CD4-positive, alpha-beta T cell treated with Interferon gamma for 1 hour (primary cell): ENCODE measurements around the gene SCYL1.

Experiments used
- DNase-seq: peaks from one replicate; pipeline ENCODE4 v3.0.0-alpha.2; 2020

The SCYL1 gene

GRCh38 chr11:65524741-65525545 is at the start of gene SCYL1:
Gene SCYL1 (plus strand): TSS chr11:65525083. CDS start chr11:65525154, 71 bp downstream.
- DNase-seq, result peak; percentile 76

- DNase-seq, result no peak
These were observed 48.2 kb upstream of the SCYL1 start for GRCh38 chr11:65476632-65477148.

GRCh38 chr11:65477149-65477965 is 47.5 kb upstream of the SCYL1 start:
- peak; percentile 90 for DNase-seq

GRCh38 chr11:65478388-65479183 is 46.3 kb upstream of the SCYL1 start:
- DNase-seq, result no peak

GRCh38 chr11:65479184-65480145 is 45.4 kb upstream of the SCYL1 start:
- no peak for DNase-seq

- DNase-seq, result no peak
These were observed 42.5 kb upstream of the SCYL1 start for GRCh38 chr11:65482306-65482850.

- no peak for DNase-seq
These were observed 39.0 kb upstream of the SCYL1 start for GRCh38 chr11:65485920-65486219.

- no peak for DNase-seq
These were observed 38.1 kb upstream of the SCYL1 start for GRCh38 chr11:65486570-65487466.

GRCh38 chr11:65487467-65488272 is 37.2 kb upstream of the SCYL1 start:
- peak; percentile 84 for DNase-seq

GRCh38 chr11:65488273-65489034 is 36.4 kb upstream of the SCYL1 start:
- no peak for DNase-seq

- no peak for DNase-seq
These were observed 35.7 kb upstream of the SCYL1 start for GRCh38 chr11:65489035-65489705.

- no peak for DNase-seq
These were observed 35.1 kb upstream of the SCYL1 start for GRCh38 chr11:65489706-65490320.

GRCh38 chr11:65491163-65491465 is 33.8 kb upstream of the SCYL1 start:
- no peak for DNase-seq

- DNase-seq, result peak; percentile 56
These were observed 33.1 kb upstream of the SCYL1 start for GRCh38 chr11:65491614-65492386.

- no peak for DNase-seq
These were observed 32.6 kb upstream of the SCYL1 start for GRCh38 chr11:65492387-65492636.

- peak; percentile 53 for DNase-seq
These were observed 32.1 kb upstream of the SCYL1 start for GRCh38 chr11:65492637-65493366.
